ENCODE data around the gene ERC2.
A peak's percentile ranks its signal among the peaks of the same experiment; 100 is the strongest.

The ERC2 gene

DNA sequence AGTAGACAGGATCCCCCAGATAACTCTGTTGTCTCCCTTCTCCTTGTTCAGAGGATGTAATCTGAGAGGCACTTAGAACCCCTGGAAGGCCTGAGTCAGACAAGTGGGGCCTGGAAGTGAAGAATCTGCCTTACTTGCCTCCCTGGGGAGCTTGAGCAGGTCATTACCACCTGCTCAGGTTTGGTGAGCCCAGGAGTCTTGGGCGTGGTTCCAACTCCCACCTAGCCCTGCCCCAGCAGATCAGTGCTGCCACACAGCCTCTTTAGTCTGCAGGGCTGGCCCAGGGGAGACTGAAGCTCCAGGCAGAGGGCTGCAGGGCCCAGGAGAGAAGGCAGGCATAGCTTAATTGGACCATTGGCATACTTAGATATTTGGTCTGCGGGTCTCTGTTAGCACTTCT lies 230.0 kb downstream of the ERC2 start:
- DNase-seq, result no peak

- DNase-seq, result no peak
Measured at GRCh38 chr3:56233742-56234141, 234.5 kb downstream of the ERC2 start.

DNA sequence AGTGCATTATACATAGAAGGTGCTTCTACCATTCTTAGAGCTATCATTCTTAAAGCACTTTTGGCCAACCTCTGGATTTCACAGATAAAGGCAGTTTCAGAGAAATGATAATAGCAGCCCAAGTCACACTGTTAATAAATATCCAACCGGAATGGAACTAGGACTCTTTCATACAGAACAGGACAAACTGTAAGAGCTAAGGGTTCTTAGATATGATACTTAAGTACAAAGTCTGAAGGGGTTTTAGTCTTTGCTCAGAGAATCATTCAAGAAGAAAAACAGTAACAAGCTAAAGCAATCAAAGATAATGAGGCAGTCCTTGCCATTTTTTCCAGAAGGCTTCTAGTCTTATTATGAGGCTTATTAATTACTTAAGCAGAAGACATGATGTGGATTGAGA lies 239.0 kb downstream of the ERC2 start:
- no peak for DNase-seq

- no peak for DNase-seq
Measured at GRCh38 chr3:56222866-56223265, 245.4 kb downstream of the ERC2 start.

DNA sequence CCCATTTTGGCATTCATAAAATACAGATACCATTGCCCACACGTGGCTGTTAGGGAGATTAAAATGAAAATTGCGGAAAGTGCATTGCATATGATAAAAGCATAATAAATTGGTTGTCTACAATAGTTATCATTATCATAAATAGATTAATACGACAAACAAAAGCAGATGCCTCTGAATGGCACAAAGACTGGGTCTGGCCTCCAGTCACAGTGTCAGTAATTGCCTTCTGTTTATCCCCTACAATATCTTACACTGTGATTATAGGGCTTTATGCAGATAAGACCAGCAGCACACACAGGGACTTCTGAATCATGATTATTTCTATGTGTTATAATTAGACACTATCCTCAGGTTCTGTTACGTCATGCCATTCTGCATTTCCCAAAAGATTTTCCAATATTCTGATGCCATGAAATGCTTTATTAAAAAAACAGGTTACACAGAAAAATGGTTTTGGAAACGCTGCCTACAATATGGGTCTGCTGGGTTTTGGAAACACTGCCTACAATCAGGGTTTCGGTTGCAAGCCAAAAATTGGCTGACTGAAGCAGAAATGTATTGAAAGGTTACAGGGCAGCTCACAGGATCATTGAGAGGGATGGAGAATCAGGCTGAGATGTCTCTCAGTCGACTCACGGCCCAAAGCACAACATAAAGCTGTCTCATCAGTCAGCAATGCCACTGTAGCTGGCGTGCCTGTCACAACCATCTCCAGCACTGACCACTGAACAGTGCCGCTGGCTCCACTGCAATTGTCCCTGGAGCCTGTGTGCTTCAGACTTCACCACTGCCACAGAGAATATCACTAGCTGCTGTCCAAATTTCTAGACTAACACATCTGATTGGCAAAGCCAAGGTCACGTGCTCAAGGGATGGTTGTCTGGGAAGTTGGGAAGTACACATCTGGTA lies 248.1 kb downstream of the ERC2 start:
- DNase-seq, result no peak

DNA sequence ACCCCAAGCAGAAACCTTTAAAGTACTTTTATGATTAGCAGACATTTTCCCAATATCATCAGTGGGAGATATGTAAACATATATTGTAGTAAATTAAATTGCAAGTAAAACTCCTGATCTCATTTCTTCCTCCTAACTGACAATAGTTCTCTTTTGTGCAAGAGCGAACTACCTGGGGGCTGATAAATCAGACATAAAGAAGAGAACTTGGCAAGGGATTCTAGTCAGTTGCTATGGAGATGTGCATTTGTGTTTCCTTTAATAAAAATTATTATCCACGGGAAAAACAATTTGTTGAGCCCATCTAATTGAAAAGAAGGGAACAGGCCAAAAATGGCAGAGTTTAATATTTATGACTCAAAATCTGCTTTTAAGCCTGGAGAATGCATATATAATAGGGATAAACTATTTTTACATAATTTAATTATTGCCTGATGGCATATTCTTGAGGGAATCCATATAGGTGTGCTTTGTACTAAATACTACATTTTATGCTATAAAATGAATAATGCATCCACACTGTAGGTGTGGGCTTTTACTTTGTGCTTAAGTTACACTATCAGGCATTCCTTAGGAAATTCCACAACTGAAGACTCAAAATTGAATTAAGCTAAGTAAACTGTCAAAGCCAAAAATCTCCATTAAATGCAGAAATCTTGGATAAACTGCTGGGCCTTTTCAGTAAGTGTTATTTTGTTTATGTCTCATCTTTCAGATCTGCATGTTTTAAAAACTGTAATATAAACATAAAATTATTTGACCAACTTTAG lies 258.1 kb downstream of the ERC2 start:
- DNase-seq, result no peak

- DNase-seq, result no peak
Measured at GRCh38 chr3:56207922-56208321, 260.3 kb downstream of the ERC2 start.

DNA sequence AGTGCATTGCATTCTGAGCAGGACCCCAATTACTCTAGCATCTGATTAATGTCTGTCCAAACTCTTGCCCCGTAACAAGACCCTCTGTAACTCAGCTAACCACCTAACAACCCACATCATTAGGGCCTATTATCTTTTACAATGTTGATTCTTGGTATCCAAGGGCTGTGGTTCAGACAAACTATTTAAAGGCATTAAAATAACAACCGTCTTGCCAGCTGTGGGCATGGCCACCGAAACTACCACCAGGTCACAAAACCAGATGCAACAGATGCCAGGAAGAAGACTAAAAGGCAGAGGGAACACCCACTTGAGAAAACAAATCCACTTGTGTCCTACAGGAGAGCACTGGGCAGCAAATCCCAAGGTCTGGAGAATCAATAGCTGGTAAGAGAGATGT lies 262.9 kb downstream of the ERC2 start:
- DNase-seq, result peak; percentile 14

- DNase-seq, result no peak
Measured at GRCh38 chr3:56202997-56203396, 265.3 kb downstream of the ERC2 start.

DNA sequence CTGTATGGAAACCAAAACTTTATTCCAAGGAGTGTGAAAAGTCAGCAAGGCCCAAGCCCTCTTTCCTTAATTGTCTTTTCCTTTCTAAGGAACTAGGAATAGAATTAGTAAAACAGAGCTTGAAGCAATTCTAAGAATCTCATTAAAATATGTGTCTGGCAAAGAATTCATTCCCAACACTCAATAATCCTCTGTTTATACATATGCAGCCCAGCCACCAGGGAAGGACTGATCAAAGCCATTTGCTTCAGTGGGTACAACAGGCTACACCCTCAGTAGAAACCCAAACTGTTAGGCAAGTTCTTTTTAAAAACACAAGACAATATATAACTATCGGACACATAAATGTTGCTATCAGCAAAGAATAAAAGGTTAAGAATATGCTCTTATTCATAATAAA lies 266.9 kb downstream of the ERC2 start:
- DNase-seq, result no peak

DNA sequence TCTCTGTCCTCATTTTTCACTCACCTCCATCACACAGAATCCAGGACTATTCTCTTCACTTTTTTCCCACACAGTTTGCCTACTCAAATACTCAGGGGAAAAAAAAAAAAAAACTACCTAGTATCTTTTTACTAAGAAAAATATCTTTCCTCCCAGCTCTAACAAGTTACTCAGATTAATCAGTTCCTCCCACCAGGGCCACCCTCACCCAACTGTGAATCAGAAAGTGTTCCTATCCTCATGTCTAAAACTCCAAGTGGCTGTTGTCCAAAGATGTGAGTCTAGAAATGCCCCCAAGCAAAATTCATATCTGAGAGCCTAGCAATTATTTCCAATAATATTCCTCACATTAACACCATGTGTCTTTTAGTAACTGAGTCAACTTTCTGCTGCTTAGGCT lies 268.0 kb downstream of the ERC2 start:
- DNase-seq, result no peak

DNA sequence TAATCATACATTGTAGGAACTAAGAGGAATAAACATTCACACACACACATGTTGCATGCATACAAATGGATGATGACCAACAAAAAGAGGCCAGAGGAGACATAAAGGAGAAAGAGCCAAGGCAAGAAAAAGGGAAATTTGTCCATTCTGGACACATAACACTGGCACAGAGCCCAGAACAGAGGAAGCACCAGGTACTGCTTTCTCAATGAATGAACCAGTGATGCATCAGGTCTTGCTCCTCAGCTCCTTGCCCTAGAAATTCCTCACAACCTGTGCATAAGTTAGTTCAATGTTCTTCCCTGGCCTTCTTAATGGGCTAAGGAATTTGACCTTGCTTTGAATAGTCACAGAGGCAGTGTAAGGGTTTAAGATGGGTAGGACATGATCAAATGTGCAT lies 270.3 kb downstream of the ERC2 start:
- no peak for DNase-seq

DNA sequence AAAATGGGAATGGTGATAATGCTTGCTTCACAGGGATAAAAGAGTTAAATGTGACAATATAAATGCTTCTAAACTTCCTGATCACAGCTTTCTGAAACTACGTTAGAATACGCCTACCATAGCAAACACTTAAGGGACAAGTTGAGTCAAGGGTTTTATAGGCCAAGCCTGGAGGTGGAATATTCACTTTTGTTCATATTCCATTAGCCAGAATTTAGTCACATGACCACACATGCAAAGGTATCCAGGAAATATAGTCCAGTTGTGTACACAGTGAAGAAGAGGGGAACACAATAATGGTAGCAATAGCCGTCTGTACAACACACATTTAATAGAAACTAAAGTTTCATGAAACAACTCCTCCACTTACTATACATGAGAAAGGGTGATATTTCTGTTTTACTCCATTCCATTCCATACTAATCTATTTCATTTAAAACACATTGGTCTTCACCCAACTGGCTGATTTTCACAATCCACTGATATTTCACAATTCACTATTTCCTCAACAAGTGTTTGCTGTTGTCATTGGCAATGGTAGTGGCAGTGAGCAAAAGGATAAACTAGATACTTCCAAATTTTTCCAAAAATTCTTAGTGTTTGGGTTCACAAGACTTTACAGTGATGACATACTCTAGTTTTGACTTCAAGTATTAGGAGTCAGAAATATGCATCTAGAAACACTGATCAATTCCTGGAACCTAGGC lies 270.9 kb downstream of the ERC2 start:
- no peak for DNase-seq

GRCh38 chr3:56196700-56197099 lies 271.6 kb downstream of the ERC2 start:
- DNase-seq, result no peak

DNA sequence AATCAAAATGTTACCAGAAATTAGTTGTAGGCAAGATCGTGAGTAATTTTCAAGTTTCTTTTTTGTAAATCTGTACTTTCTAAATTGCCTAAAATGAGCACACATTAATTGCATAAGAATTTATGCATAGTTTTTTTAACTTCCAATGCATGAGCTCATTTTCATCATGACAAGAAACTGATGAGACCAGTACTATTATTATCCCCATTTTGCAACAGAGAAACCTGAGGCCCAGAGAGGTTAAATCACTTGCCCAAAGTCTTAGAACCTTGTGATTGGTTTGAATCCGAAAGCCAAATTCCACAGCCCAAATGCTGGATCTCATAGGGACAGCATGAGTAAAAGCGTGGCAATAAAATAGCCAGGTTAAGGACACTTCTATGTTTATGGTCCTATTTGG lies 274.7 kb downstream of the ERC2 start:
- no peak for DNase-seq

DNA sequence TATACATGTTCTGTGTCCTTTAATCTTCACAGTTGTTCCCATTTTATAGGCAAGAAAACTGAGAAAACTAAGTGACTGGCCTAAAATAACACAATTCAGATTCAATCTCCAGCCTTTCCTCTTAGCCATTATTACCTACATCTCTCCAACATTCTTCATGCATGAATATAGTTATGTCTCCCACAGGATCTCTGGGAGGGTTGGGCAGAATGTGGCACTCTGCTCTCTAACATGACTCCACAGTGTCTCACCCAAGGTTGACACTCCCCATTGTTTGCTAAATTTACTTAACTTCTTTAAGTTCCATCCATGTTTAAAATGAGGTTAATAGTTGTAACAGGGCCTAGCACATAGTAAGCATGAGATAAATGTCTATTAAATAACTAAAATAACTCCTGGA lies 276.3 kb downstream of the ERC2 start:
- no peak for DNase-seq

DNA sequence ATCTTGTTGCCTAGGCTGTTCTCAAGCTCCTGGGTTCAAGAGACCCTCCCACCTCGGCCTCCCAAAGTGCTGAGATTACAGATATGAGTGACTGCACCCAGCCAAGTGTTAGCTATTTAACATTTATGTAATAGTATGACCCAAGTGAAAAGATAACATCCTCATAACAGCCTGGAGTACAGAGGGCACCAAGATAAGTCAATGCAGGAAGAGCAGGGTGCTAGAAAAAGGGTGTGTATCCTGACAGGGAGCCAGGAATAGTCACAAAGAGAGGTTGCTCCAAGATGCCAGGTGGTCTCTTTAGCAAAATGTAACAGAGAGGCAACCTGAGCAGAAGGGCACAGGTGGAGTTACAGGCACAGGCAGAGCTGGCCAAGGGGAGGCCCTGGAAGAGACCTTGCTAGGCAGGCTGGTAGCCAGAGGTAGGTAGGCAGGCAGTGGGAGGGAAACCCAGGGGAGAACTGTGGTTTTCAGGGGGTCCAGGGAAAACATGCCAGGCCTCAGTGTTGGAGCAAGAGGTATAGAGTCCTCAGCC lies 277.4 kb downstream of the ERC2 start:
- DNase-seq, result no peak

DNA sequence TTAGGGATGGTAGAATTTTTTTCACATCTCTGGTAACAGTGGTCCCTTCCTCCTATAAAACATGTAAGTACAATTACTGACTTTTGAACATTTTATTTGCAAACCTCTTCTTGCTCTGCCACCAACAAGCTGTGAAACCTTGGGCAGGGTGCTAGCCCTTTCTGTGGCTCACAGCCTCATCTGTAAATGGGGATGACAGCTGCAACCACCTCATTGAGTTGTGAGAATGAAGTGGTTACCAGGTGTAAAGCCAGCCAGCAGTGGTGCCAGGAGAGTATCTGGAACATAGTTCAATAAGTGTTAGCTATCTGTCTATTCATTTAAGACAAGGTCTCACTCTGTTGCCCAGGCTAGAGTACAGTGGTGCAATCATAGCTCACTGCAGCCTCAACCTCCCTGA lies 278.1 kb downstream of the ERC2 start:
- DNase-seq, result no peak

DNA sequence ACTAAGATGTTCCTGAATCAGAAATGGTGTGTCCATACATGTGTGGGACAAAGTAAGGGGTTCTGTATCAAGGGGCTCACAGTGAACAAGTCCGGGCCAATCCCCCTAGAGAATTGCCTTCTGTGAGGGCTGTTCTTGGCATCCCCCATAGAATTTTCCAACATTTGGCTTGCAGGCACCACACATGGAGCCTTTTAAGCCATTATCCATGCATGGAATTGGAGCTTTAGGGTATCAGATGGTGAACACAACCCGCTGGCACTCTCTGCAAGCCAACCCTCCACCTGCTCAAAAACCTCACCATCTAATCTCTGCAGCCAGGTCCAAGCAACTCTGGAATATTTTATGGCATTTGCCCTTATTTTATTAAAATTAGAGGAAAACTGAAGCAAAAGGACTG lies 278.7 kb downstream of the ERC2 start:
- DNase-seq, result no peak

DNA sequence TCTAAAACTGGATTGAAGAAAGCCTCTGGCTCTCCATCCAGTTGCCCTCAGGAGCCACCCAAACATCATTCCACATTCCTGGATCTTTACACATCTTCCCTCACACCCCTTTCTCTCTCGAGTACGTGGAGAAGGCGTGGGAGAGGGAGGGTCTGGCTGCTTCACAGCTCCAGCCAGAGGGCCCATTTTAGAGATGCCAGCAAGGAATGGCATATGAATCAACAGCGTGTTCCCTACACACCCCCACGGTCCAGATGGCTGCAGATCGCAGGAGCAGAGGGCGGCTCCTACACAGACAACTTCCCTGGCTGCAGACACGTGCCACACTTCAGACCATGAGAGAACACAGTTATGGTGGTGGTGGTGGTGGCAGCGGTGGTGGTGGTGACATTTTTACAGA lies 280.1 kb downstream of the ERC2 start:
- DNase-seq, result no peak

- no peak for DNase-seq
Measured at GRCh38 chr3:56187051-56187450, 281.2 kb downstream of the ERC2 start.

DNA sequence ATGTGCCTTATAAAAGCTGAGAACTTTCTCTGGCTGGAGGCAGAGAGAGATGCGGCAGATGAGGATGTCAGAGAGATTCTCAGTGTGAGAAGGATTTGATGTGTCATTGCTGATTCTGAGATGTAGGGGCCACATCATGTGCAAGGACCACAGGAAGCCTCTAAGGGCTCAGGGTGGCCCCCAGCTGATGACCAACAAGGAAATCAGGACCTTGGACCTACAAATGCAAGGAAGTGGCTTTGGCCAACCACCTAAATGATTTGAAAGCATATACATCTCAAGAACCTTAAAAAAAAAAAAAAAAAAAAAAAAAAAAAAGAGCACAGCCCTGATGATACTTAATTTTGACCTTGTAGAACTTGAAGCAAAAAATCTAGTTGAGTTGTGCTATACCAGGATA lies 282.4 kb downstream of the ERC2 start:
- DNase-seq, result no peak

GRCh38 chr3:56183529-56183928 lies 284.7 kb downstream of the ERC2 start:
- DNase-seq, result no peak

Measured in RPMI8226 (cell line).